Testis (tissue), 2 donors: ENCODE results near the gene ANKRD49.

Source experiments
- POLR2A ChIP-seq: fragments of 450-650 bp; IDR thresholded peaks from one replicate; pipeline ENCODE4 v1.6.1; 2017; ENCODE audit warnings: antibody characterized with exemption, mild to moderate bottlenecking, moderate library complexity
- TF ChIP-seq, protein P1 (sequence below), 3 experiments: fragments of 450-650 bp in 2 of 3; fragments of 200-600 bp in 1 of 3; sonication (generic) in 1 of 3; IDR thresholded peaks; one replicate each; pipeline ENCODE4 v1.5.1; 2016 to 2019; ENCODE audit warnings: antibody characterized with exemption in 3 of 3, mild to moderate bottlenecking in 2 of 3, moderate library complexity in 1 of 3

DNA sequence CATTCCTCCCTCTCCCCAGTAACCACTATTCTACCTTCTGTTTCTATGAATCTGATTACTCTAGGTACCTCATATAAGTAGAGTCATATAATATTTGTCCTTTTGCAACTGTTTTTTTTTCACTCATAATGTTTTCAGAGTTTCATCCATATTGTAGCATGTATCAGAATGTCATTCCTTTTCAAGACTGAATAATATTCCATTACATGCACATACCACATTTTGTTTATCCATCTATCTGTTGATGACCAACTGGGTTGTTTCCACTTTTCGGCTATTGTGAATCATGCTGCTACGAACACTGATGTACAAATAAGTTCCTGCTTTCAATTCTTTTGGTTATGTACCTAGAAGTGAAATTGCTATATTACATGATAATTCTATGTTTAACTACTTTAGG is 40.8 kb upstream of the ANKRD49 start:
- TF ChIP-seq POLR2A = no peak
- TF ChIP-seq, protein P1, sequence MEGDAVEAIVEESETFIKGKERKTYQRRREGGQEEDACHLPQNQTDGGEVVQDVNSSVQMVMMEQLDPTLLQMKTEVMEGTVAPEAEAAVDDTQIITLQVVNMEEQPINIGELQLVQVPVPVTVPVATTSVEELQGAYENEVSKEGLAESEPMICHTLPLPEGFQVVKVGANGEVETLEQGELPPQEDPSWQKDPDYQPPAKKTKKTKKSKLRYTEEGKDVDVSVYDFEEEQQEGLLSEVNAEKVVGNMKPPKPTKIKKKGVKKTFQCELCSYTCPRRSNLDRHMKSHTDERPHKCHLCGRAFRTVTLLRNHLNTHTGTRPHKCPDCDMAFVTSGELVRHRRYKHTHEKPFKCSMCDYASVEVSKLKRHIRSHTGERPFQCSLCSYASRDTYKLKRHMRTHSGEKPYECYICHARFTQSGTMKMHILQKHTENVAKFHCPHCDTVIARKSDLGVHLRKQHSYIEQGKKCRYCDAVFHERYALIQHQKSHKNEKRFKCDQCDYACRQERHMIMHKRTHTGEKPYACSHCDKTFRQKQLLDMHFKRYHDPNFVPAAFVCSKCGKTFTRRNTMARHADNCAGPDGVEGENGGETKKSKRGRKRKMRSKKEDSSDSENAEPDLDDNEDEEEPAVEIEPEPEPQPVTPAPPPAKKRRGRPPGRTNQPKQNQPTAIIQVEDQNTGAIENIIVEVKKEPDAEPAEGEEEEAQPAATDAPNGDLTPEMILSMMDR (IDR thresholded peaks at IDR 0.05) = no peak
